ENCODE data around the gene ASS1.

DNA sequence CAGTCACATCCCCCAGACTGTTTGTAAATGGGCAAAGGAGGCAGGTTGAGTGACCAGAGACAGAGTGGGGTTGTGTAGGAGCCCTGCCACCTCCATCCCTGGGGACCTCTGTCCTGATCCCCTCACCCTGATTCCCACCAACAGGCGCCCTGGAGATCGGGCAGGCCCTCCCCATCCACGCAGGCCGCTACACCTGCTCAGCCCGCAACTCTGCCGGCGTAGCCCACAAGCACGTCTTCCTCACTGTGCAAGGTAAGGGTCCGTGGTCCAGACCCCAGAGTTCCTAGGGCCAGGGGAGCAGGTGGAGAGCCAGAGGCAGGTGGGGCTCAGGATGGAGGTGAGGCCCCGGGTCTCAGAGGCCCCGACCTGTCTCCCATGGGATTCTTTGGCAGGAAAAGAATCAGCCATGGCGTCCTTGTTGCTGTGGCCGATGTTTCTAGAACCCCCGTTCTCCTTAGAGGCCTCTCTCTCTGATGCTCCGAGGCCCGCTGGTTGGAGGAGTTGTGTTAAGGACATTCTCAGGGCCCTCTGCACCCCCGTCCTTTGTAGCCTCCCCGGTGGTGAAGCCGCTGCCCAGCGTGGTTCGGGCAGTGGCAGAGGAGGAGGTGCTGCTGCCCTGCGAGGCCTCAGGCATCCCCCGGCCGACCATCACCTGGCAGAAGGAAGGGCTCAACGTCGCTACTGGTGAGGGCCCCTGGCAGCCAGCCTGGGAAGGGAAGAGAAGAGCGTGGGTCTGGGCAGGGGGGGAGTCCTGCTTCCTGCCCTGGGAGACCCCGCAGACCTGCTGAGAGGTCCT, 41.9 kb upstream of the ASS1 start:
- TF ChIP-seq, protein P1, sequence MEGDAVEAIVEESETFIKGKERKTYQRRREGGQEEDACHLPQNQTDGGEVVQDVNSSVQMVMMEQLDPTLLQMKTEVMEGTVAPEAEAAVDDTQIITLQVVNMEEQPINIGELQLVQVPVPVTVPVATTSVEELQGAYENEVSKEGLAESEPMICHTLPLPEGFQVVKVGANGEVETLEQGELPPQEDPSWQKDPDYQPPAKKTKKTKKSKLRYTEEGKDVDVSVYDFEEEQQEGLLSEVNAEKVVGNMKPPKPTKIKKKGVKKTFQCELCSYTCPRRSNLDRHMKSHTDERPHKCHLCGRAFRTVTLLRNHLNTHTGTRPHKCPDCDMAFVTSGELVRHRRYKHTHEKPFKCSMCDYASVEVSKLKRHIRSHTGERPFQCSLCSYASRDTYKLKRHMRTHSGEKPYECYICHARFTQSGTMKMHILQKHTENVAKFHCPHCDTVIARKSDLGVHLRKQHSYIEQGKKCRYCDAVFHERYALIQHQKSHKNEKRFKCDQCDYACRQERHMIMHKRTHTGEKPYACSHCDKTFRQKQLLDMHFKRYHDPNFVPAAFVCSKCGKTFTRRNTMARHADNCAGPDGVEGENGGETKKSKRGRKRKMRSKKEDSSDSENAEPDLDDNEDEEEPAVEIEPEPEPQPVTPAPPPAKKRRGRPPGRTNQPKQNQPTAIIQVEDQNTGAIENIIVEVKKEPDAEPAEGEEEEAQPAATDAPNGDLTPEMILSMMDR (IDR thresholded peaks at IDR 0.05; ENCODE audit: insufficient read depth, low read length, poor library complexity, severe bottlenecking), result no peak
- no peak for TF ChIP-seq EZH2phosphoT487 (conservative IDR thresholded peaks at IDR 0.05; ENCODE audit: low read length)

Measured in SU-DHL-6 (cell line).